GM23338 (cell line): Measurements from ENCODE around the gene F12. TPM values are rescaled to one million over a fixed set of nuclear protein-coding genes. Genes with fewer than 3 reads are reported as not detected.

ENCODE experiments used
- ATAC-seq: fragments of 200-7000 bp; cut with Tn5 transposase; 3 replicates; pipeline ENCODE4 v1.9.1; 2020
- DNase-seq: peaks from one replicate; pipeline ENCODE4 v3.0.0-alpha.2; 2015; ENCODE audit warnings: low spot score
- H2AFZ ChIP-seq: fragments of 200-600 bp; sonication (generic); 2 replicates; pipeline ENCODE4 v1.8.0; 2016; ENCODE audit warnings: antibody characterized with exemption, mild to moderate bottlenecking, moderate library complexity
- H3F3A ChIP-seq: fragments of 200-600 bp; sonication (generic); replicated peaks from 2 replicates; pipeline ENCODE4 v1.8.0; 2017; ENCODE audit warnings: antibody characterized with exemption, mixed run types, low read depth
- H3K27ac ChIP-seq: fragments of 200-600 bp; sonication (generic); 2 replicates; pipeline ENCODE4 v1.6.1; 2016; ENCODE audit warnings: low read depth
- H3K27me3 ChIP-seq: fragments of 200-600 bp; sonication (generic); 2 replicates; pipeline ENCODE4 v1.8.0; 2016; ENCODE audit warnings: mild to moderate bottlenecking, mixed run types, moderate library complexity; ENCODE audit not compliant: insufficient read depth
- H3K36me3 ChIP-seq: fragments of 200-600 bp; sonication (generic); 2 replicates; pipeline ENCODE4 v1.8.0; 2016; ENCODE audit warnings: mild to moderate bottlenecking; ENCODE audit not compliant: insufficient read depth
- H3K4me1 ChIP-seq: fragments of 200-600 bp; sonication (generic); 2 replicates; pipeline ENCODE4 v1.8.0; 2016; ENCODE audit warnings: mild to moderate bottlenecking, moderate library complexity; ENCODE audit not compliant: insufficient read depth
- H3K4me2 ChIP-seq: fragments of 200-600 bp; sonication (generic); 2 replicates; pipeline ENCODE4 v1.7.1; 2017; ENCODE audit warnings: mixed run types
- H3K4me3 ChIP-seq: fragments of 200-600 bp; sonication (generic); 2 replicates; pipeline ENCODE4 v1.6.1; 2016; ENCODE audit warnings: mixed run types
- H3K79me2 ChIP-seq: fragments of 200-600 bp; sonication (generic); replicated peaks from 2 replicates; pipeline ENCODE4 v1.8.0; 2017; ENCODE audit warnings: mild to moderate bottlenecking; ENCODE audit not compliant: insufficient read depth
- H3K9me2 ChIP-seq: fragments of 200-600 bp; sonication (generic); 2 replicates; pipeline ENCODE4 v1.8.0; 2017; ENCODE audit not compliant: insufficient read depth
- H4K20me1 ChIP-seq: fragments of 200-600 bp; sonication (generic); replicated peaks from 2 replicates; pipeline ENCODE4 v1.8.0; 2017; ENCODE audit warnings: mild to moderate bottlenecking; ENCODE audit not compliant: insufficient read depth
- H3K27ac Mint-ChIP-seq: 2 replicates; pipeline ENCODE4 v1.8.0; 2020; ENCODE audit warnings: inconsistent platforms, mild to moderate bottlenecking, moderate library complexity, mixed read lengths
- H3K27me3 Mint-ChIP-seq: 3 replicates; pipeline ENCODE4 v1.8.0; 2022; ENCODE audit warnings: low read depth, mild to moderate bottlenecking, moderate library complexity, mixed read lengths, inconsistent platforms; ENCODE audit not compliant: insufficient read depth, poor library complexity
- H3K36me3 Mint-ChIP-seq: 3 replicates; pipeline ENCODE4 v1.8.0; 2021; ENCODE audit warnings: low read depth, mild to moderate bottlenecking, inconsistent platforms, moderate library complexity, mixed read lengths
- H3K4me1 Mint-ChIP-seq: 3 replicates; pipeline ENCODE4 v1.8.0; 2020; ENCODE audit warnings: mild to moderate bottlenecking, inconsistent platforms, mixed read lengths
- H3K4me3 Mint-ChIP-seq: 3 replicates; pipeline ENCODE4 v1.8.0; 2021; ENCODE audit warnings: moderate library complexity, mild to moderate bottlenecking, inconsistent platforms, mixed read lengths
- H3K9me3 Mint-ChIP-seq: 3 replicates; pipeline ENCODE4 v1.8.0; 2020; ENCODE audit warnings: moderate library complexity, mild to moderate bottlenecking, inconsistent platforms, mixed read lengths
- CREB1 ChIP-seq: fragments of 250-450 bp; sonication (Bioruptor Pico); IDR thresholded peaks from 2 replicates; pipeline ENCODE4 v1.5.0; 2020; ENCODE audit warnings: low read depth, mild to moderate bottlenecking, moderate library complexity
- CTCF ChIP-seq, 2 experiments: fragments of 200-600 bp in 1 of 2; sonication (generic) in 1 of 2; conservative IDR thresholded peaks; 2 replicates each; pipeline versions ENCODE4 v1.5.1 to v1.6.1; 2016 to 2017; ENCODE audit warnings: antibody characterized with exemption in 2 of 2, low read depth in 2 of 2, mild to moderate bottlenecking in 2 of 2, moderate library complexity in 1 of 2
- EZH2phosphoT487 ChIP-seq: fragments of 200-600 bp; sonication (generic); IDR thresholded peaks from one replicate; pipeline ENCODE4 v1.8.1; 2018; ENCODE audit warnings: antibody characterized with exemption; ENCODE audit not compliant: unreplicated experiment
- JUNB ChIP-seq: IDR thresholded peaks from one replicate; pipeline ENCODE4 v1.6.1; 2016; ENCODE audit warnings: antibody characterized with exemption; ENCODE audit not compliant: unreplicated experiment
- NANOG ChIP-seq: IDR thresholded peaks from 2 replicates; pipeline ENCODE4 v1.6.1; 2016; ENCODE audit warnings: antibody characterized with exemption, borderline replicate concordance
- POLR2AphosphoS5 ChIP-seq: IDR thresholded peaks from 2 replicates; pipeline ENCODE4 v1.6.1; 2016; ENCODE audit warnings: antibody characterized with exemption, low read depth
- STAT1 ChIP-seq: IDR thresholded peaks from one replicate; pipeline ENCODE4 v1.6.1; 2016; ENCODE audit warnings: antibody characterized with exemption; ENCODE audit not compliant: unreplicated experiment
- ZNF114 ChIP-seq: fragments of 250-450 bp; sonication (Bioruptor Pico); IDR thresholded peaks from 2 replicates; pipeline ENCODE4 v1.5.0; 2020; ENCODE audit warnings: mild to moderate bottlenecking, moderate library complexity
- polyA plus RNA-seq: library from polyadenylated mRNA; unstranded; fragments of >200 nt; fragmentation: Nextera tagmentation; extraction: Ambion mirVana; gene quantifications from 2 replicates; pipeline ENCODE4 v1.2.1, GENCODE V29; 2016
- total RNA-seq: library from RNA; depleted of rRNA; stranded (reverse); fragments of >200 nt; shearing (Covaris generic); gene quantifications from 2 replicates; pipeline ENCODE4 v1.2.3, GENCODE V29; 2014
- TF ChIP-seq, protein P1 (sequence below): fragments of 250-450 bp; sonication (Bioruptor Pico); IDR thresholded peaks from 2 replicates; pipeline ENCODE4 v1.5.0; 2020; ENCODE audit warnings: mild to moderate bottlenecking, moderate library complexity

Gene F12
- total and polyA plus RNA-seq, 2 experiments from 2014 or later = 2.9 to 8.0 TPM

DNA sequence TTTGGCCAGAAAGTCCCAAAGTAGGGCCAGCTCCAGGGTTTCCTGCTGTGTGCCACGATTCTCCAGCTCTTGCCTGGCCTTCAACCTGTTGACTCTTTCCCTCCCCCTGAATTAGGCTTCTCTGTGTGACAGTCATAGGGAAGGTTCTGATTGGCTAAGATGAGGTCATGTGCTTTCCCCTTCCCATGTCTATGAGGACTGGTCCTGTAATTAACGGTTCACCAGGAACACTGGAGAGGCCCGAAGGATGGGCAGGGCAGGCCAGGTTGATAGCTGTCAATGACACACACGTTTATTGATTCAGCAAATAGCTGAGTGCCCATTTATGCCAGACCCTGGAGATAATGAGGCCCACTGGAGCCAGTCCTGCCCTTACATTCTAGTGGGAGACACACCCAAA lies 28.3 kb upstream of the F12 start:
- TF ChIP-seq, protein P1, sequence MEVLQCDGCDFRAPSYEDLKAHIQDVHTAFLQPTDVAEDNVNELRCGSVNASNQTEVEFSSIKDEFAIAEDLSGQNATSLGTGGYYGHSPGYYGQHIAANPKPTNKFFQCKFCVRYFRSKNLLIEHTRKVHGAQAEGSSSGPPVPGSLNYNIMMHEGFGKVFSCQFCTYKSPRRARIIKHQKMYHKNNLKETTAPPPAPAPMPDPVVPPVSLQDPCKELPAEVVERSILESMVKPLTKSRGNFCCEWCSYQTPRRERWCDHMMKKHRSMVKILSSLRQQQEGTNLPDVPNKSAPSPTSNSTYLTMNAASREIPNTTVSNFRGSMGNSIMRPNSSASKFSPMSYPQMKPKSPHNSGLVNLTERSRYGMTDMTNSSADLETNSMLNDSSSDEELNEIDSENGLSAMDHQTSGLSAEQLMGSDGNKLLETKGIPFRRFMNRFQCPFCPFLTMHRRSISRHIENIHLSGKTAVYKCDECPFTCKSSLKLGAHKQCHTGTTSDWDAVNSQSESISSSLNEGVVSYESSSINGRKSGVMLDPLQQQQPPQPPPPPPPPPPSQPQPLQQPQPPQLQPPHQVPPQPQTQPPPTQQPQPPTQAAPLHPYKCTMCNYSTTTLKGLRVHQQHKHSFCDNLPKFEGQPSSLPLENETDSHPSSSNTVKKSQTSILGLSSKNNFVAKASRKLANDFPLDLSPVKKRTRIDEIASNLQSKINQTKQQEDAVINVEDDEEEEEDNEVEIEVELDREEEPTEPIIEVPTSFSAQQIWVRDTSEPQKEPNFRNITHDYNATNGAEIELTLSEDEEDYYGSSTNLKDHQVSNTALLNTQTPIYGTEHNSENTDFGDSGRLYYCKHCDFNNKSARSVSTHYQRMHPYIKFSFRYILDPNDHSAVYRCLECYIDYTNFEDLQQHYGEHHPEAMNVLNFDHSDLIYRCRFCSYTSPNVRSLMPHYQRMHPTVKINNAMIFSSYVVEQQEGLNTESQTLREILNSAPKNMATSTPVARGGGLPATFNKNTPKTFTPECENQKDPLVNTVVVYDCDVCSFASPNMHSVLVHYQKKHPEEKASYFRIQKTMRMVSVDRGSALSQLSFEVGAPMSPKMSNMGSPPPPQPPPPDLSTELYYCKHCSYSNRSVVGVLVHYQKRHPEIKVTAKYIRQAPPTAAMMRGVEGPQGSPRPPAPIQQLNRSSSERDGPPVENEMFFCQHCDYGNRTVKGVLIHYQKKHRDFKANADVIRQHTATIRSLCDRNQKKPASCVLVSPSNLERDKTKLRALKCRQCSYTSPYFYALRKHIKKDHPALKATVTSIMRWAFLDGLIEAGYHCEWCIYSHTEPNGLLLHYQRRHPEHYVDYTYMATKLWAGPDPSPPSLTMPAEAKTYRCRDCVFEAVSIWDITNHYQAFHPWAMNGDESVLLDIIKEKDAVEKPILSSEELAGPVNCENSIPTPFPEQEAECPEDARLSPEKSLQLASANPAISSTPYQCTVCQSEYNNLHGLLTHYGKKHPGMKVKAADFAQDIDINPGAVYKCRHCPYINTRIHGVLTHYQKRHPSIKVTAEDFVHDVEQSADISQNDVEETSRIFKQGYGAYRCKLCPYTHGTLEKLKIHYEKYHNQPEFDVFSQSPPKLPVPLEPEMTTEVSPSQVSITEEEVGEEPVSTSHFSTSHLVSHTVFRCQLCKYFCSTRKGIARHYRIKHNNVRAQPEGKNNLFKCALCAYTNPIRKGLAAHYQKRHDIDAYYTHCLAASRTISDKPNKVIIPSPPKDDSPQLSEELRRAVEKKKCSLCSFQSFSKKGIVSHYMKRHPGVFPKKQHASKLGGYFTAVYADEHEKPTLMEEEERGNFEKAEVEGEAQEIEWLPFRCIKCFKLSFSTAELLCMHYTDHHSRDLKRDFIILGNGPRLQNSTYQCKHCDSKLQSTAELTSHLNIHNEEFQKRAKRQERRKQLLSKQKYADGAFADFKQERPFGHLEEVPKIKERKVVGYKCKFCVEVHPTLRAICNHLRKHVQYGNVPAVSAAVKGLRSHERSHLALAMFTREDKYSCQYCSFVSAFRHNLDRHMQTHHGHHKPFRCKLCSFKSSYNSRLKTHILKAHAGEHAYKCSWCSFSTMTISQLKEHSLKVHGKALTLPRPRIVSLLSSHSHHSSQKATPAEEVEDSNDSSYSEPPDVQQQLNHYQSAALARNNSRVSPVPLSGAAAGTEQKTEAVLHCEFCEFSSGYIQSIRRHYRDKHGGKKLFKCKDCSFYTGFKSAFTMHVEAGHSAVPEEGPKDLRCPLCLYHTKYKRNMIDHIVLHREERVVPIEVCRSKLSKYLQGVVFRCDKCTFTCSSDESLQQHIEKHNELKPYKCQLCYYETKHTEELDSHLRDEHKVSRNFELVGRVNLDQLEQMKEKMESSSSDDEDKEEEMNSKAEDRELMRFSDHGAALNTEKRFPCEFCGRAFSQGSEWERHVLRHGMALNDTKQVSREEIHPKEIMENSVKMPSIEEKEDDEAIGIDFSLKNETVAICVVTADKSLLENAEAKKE (CRISPR knock-in tag) = no peak
- TF ChIP-seq CTCF (conservative IDR thresholded peaks at IDR 0.05; ENCODE audit: low read depth in 2 of 2) (no peak), ZNF114 (no peak), STAT1 (no peak), EZH2phosphoT487 (no peak), CREB1 (CRISPR knock-in tag) (no peak), POLR2AphosphoS5 (no peak), NANOG (no peak), JUNB (no peak)
- Mint-ChIP-seq H3K4me1 (peaks cover 9% of the 10 kb centered on the region), H3K9me3 (peaks cover 4% of the 10 kb centered on the region; the same call in 1 of the 3 replicates), H3K27me3 (peaks cover 9% of the 10 kb centered on the region), H3K4me3 (no peak overlapping the region; the same call in 2 of the 3 replicates), H3K36me3 (peaks cover 60% of the 10 kb centered on the region), H3K27ac (no peak overlapping the region)
- peaks cover 7% of the 10 kb centered on the region; the same call in 1 of the 2 replicates for H3F3A ChIP-seq
- no peak overlapping the region for H3K4me2 ChIP-seq
- no peak for DNase-seq
- ATAC-seq = no peak
- H3K79me2 ChIP-seq = no peaks in the 10 kb centered on the region
- no peaks in the 10 kb centered on the region for H3K27me3 ChIP-seq
- H3K36me3 ChIP-seq = peaks cover 3% of the 10 kb centered on the region; the same call in 1 of the 2 replicates
- H2AFZ ChIP-seq = no peak overlapping the region
- H3K9me2 ChIP-seq = no peaks in the 10 kb centered on the region
- H3K4me1 ChIP-seq = 0 out of 2 replicates have a peak, but pooled peaks cover 3% of the 10 kb centered on the region
- no peak overlapping the region for H3K27ac ChIP-seq
- H4K20me1 ChIP-seq = no peaks in the 10 kb centered on the region
- no peak overlapping the region for H3K4me3 ChIP-seq
